Stimulated activated CD4-positive, alpha-beta T cell treated with anti-CD3 and anti-CD28 coated beads, Interleukin-4, amount 100 ng/mL, for 4 hours (primary cell): ENCODE results near the gene ART5.
"Not testable (repeated sequence)": the region's sequence is repeated elsewhere in the genome, so short reads cannot be mapped to it uniquely, and the experiment has no call there.

Source experiments
- DNase-seq, 2 experiments: peaks; one replicate each; pipeline ENCODE4 v3.0.0-alpha.2; 2020

Gene ART5

DNA sequence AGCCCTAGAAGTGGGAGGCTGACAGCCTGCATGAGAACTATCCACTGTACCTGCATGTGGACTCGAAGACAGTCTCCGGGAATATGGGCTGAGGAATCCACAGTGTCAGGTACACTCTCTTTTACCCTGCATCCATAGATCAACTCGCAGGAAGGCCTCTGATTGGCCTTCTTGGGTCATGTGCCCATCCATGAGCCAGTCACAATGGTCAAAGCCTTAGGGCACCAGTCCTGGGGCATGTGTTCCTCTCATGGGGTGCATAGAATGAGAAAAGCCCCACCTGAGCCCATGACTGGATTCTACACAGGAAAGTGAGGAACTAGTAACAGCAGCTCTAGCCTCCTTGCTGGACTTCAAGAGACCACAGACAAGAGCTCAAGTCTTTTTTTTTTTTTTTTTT lies 13.8 kb upstream of the ART5 start:
- DNase-seq = no peak

DNA sequence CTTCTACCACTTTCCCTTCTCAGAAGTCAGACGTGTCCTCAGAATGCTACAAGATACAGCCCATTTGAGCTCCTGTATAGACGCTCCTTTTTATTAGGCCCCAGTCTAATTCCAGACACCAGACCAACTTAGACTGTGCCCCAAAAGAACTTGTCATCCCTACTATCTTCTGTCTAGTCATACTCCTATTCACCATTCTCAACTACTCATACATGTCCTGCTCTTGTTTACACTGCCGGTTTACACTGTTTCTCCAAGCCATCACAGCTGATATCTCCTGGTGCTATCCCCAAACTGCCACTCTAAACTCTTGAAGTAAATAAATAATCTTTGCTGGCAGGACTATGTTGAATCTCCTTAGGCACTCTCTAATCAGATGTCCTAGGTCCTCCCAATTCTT lies 10.7 kb upstream of the ART5 start:
- DNase-seq = not testable (repeated sequence)

DNA sequence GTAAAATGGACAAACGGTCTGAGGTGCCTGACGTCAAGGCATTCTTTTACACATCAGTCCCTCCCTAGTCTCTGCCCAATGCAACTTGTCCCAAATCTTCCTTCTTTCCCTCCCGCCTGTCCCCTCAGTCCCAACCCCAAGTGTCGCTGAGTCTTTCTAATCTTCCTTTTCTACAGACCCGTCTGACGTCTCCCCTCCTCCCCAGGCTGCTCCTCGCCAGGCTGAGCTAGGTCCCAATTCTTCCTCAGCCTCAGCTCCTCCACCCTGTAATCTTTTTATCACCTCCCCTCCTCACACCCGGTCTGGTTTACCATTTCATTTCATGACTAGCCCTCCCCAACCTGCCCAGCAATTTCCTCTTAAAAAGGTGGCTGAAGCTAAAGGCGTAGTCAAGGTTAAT lies 7.6 kb upstream of the ART5 start:
- not testable (repeated sequence) for DNase-seq

GRCh38 chr11:3648843-3649242 lies 7.1 kb upstream of the ART5 start:
- DNase-seq = not testable (repeated sequence)

- DNase-seq = no peak
Measured at GRCh38 chr11:3645552-3645951, 3.8 kb upstream of the ART5 start.

DNA sequence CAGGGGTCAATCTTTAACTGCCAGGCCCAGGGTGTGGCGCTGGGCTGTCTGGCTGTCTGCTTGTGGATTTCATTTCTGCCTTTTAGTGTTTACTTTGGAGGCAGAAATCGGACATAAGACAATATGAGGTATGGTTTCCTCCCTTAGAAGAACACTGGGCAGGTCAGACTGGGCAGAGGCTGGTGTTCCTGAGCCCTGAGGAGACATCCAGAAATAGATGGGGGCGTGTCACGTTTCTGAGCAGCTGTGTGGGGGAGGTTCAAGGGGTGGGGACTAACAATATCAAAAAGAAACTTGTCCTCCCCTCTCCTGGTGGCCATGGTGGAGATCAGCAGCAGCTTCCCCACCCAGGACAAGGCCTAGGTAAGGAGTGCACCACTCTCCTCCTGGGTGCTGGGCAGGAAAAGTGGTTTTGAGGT lies 3.0 kb upstream of the ART5 start, which contains the start of gene ART1:
ART1 (plus strand) TSS at position 312 of the 419 bp plus-strand sequence. CDS start 14,086 bp downstream, outside the sequence.
- DNase-seq = no peak

DNA sequence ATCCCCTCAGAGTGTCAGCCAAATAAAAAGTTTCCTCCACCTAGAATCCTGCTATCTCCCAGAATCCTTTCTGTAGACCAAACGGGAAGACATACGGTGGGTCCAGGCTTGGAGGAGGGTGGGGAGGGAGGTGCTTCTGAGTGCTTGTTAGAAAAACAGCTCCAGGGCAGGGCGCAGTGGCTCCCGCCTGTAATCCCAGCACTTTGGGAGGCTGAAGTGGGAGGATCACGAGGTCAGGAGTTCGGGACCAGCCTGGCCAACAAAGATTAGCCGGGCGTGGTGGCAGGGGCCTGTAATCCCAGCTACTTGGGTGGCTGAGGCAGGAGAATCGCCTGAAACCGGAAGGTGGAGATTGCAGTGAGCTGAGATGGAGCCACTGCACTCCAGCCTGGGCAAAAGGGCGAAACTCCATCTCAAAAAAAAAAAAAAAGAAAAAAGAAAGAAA lies 1.3 kb upstream of the ART5 start:
- DNase-seq = not testable (repeated sequence)

- DNase-seq = peak; percentile 56 to 68
Measured at GRCh38 chr11:3642071-3642951, 519 bp upstream of the ART5 start.

- no peak for DNase-seq
Measured at GRCh38 chr11:3641191-3641590, 601 bp downstream of the ART5 start.

GRCh38 chr11:3639841-3640240 lies 2.0 kb downstream of the ART5 start:
- DNase-seq = no peak

GRCh38 chr11:3638513-3638912 lies 3.3 kb downstream of the ART5 start:
- DNase-seq = no peak

- DNase-seq = no peak
Measured at GRCh38 chr11:3637201-3637600, 4.6 kb downstream of the ART5 start.

- DNase-seq = no peak
Measured at GRCh38 chr11:3635641-3636375, 6.0 kb downstream of the ART5 start.

DNA sequence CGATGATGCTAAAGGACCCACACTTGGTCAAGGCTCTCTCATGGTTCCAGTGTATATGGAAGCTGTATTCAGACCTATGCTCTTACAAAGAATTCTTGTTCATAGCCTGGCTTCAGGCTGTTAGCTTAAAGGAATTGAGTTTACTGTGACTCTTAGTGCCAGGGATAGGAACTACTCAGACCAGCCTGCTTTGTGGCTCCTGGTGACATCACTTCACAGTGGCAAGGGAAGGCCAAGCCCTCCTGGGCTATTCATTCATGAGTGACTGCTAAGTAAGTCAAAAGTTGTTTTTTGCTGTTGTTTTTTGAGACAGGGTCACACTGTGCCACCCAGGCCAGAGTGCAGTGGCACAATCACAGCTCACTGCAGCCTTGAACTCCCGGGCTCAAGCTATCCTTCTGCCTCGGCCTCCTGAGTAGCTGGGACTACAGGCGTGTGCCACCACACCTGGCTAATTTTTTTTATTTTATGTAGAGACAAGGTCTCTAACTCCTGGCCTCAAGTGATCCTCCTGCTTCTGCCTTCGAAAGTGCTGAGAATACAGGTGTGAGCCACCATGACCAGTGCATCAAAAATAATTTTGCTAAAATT lies 9.6 kb downstream of the ART5 start:
- DNase-seq = no peak

- no peak for DNase-seq
Measured at GRCh38 chr11:3631331-3631730, 10.5 kb downstream of the ART5 start.

- DNase-seq = no peak
Measured at GRCh38 chr11:3627291-3627690, 14.5 kb downstream of the ART5 start.

DNA sequence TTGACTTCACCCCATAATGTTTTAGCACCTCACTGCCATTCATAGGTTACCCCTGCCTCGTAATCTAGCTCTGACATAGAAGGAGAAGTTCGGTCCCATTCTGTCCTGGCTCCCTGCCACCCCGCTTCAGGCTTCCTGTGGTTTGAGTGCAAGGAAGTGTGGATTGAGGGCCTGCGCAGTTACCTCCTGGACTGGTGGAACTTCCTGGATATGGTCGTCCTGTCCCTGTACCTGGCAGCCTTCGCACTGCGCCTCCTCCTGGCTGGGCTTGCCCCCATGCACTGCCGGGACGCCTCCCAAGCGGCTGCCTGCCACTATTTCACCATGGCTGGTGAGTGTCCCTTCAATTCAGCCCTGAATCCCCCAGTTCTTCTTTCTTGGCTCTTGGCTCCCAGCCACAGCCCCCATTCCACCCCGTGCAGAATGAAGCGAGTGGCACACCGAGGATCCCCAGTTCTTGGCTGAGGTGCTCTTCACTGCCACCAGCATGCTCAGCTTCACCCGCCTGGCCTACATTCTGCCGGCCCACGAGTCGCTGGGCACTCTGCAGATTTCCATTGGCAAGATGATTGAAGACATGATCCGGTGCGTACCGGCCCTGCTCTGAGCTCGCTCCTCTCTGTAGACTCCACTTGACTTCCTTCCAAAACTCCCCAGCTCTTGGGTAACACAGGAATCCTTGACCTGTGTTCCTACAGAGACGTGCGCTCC lies 15.4 kb downstream of the ART5 start:
- no peak for DNase-seq

GRCh38 chr11:3623767-3624458 lies 17.9 kb downstream of the ART5 start:
- DNase-seq = no peak

DNA sequence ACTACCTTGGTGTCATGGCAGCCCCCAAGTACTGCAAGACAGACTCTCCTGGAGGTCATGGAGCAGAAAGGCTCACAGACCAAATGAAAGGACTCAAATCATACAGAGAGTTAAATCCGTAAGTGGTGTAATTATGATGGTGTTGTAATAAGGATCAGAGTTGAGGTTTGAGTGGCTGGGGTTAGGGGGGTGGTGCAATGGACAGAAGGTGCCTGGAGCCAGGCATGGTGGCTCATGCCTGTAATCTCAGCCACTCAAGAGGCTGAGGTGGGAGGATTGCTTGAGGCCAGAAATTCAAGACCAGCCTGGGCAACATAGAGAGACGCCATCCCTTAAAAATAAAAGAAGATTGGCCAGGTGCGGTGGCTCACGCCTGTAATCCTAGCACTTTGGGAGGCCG lies 18.7 kb downstream of the ART5 start:
- no peak for DNase-seq

- DNase-seq = no peak
Measured at GRCh38 chr11:3622521-3622920, 19.3 kb downstream of the ART5 start.

DNA sequence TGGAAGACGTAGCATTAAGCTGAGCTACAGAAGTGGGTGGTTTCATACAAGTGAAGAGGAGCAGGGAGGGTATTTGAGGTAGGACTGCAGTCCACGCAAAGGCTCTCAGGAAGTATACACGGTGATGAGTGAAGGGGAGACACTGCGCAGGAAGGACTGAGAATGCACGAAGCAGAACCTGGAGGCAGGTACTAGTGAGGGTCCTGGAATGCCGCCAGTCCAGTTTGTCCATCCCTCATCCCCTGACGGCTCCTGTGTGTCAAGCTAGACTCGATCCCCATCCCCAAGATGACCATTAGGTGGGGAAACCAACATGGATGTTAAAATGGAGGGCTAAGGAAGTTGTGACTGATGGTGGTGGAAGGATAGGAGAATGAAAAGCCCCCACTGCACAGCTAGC lies 23.8 kb downstream of the ART5 start:
- DNase-seq = no peak
